Vagina (tissue), 2 donors: Measurements from ENCODE around the gene NT5C3A. TPM values are rescaled to one million over a fixed set of nuclear protein-coding genes. Genes with fewer than 3 reads are reported as not detected.
"Not testable (repeated sequence)": the region's sequence is repeated elsewhere in the genome, so short reads cannot be mapped to it uniquely, and the experiment has no call there.

Experiments used
- DNase-seq, 2 donors: peaks; one replicate each; pipeline ENCODE4 v3.0.0-alpha.2; 2017; ENCODE audit errors: extremely low spot score in 2 of 2
- H3K27ac ChIP-seq: fragments of 200-600 bp; sonication (generic); one replicate; pipeline ENCODE4 v1.5.1; 2019
- H3K27me3 ChIP-seq: fragments of 200-600 bp; sonication (generic); one replicate; pipeline ENCODE4 v1.5.1; 2019
- H3K36me3 ChIP-seq, 2 donors: fragments of 200-600 bp; sonication (generic); one replicate each; pipeline ENCODE4 v1.5.1; 2017 to 2019
- H3K4me1 ChIP-seq: fragments of 200-600 bp; sonication (generic); one replicate; pipeline ENCODE4 v1.5.1; 2019
- H3K4me3 ChIP-seq, 2 donors: fragments of 200-600 bp; sonication (generic); 1 replicate in 1 of 2; 2 replicates in 1 of 2; pipeline ENCODE4 v1.5.1; 2016 to 2019
- H3K9me3 ChIP-seq: fragments of 200-600 bp; sonication (generic); one replicate; pipeline ENCODE4 v1.5.1; 2019
- intact Hi-C: fragments of 100-400 bp; cut with DNase I; formaldehyde crosslinking; loops from one replicate; pipeline ENCODE4 v1.15.1; 2023
- total RNA-seq: library from RNA; depleted of rRNA; stranded (reverse); fragments of >200 nt; gene quantifications from one replicate; pipeline ENCODE4 v1.2.3, GENCODE V29; 2016

NT5C3A gene
- total RNA-seq, 1 donor from 2014 or later = 17.2 TPM

DNA sequence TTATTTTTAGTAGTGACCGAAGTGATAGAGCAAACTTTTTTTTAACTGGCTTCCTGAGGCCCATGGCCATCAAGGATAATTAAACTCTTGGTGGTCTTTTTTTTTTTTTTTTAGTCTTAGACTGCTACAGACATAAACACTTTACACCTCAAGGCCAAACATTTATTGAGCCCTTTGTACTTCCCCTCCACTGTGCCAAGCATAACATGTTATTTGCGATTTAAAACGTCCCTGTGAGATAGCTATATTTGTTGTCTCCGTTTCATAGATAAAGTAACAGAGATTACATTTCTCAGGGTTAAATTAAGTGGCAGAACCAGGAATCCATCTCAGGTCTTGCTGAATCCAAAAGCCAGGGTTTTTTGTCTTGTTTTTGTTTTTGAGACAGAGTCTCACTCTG is 63.2 kb downstream of the NT5C3A start:
- Histone ChIP-seq H3K27ac (peak overlapping the region; percentile 69), H3K4me1 (peaks cover 13% of the 10 kb centered on the region)
- H3K4me3 ChIP-seq, DNase-seq, H3K36me3 ChIP-seq, H3K9me3 ChIP-seq, intact Hi-C loops, H3K27me3 ChIP-seq: not testable (repeated sequence)

- Histone ChIP-seq H3K4me1 (peaks cover 13% of the 10 kb centered on the region), H3K4me3 (peak overlapping the region; percentile 13 to 18), H3K27ac (peak overlapping the region; percentile 69)
- H3K9me3 ChIP-seq, DNase-seq, H3K27me3 ChIP-seq, H3K36me3 ChIP-seq, intact Hi-C loops: not testable (repeated sequence)
Observed at GRCh38 chr7:32998361-32999171, 64.0 kb downstream of the NT5C3A start.

DNA sequence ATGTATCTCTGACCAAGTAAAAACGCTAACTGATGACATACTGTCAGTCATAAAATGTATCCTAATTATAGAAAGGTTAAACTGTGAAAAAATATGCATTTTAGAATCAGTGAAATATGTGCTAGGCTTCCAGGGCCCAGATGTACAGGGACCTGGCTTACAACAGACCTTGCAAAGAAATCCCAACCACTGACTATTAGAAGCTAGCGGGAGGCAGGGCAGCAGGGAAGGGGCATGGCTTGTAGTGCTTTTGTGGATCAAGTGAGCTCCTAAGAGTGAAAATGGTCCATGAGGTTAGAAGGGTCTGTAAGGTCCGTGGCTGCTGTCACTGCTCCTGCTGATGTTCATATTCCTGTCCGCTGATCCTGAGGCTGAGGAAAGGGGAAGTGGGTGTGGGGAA is 64.6 kb downstream of the NT5C3A start:
- peak overlapping the region; percentile 69 for H3K27ac ChIP-seq
- H3K27me3 ChIP-seq, H3K9me3 ChIP-seq, DNase-seq, intact Hi-C loops, H3K36me3 ChIP-seq: not testable (repeated sequence)
- peak overlapping the region in 1 of 2 donors; percentile 13 for H3K4me3 ChIP-seq
- H3K4me1 ChIP-seq = peaks cover 13% of the 10 kb centered on the region

- H3K9me3 ChIP-seq, H3K4me1 ChIP-seq, H3K36me3 ChIP-seq, intact Hi-C loops, H3K27me3 ChIP-seq, DNase-seq, H3K27ac ChIP-seq, H3K4me3 ChIP-seq: not testable (repeated sequence)
Observed at GRCh38 chr7:32992750-32993149, 69.8 kb downstream of the NT5C3A start.

DNA sequence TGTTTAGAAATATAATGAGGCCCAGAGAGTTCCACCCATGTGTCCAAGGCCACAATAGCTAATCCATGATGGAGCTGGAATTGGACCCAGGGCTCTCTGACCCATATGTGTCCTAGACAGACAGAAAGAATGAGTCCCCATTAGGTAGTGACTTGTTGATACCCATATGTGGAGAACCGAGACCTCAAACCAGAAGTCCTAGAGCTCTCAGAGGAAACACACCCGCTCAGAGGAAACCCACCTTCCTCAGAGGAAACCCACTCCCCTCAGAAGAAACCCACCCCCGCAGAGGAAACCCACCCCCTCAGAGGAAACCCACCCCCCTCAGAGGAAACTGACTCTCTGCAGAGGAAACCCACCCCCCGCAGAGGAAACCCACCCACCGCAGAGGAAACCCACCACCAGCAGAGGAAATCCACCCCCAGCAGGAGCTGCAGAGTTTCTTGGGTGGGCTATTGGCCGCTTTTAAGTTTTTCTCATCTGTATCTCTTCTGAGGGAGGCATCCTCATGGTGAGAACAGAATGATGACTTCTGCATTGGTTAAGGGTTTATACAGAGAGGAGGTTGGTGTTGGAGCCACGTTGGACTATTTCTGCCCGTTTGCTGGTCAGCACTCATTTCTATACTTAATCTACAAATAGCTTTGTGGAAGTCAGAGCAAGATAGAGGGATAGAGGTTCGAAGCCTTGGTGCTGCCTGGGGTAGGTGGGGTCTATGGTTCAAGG is 70.4 kb downstream of the NT5C3A start:
- intact Hi-C loops, H3K9me3 ChIP-seq, H3K4me3 ChIP-seq, H3K27ac ChIP-seq, H3K27me3 ChIP-seq, H3K36me3 ChIP-seq, DNase-seq, H3K4me1 ChIP-seq: not testable (repeated sequence)

GRCh38 chr7:32991068-32991585 is 71.4 kb downstream of the NT5C3A start:
- intact Hi-C loops = not testable (repeated sequence)

GRCh38 chr7:32988148-32988547 is 74.4 kb downstream of the NT5C3A start:
- H3K4me1 ChIP-seq = peaks cover 19% of the 10 kb centered on the region
- intact Hi-C loops, H3K27me3 ChIP-seq, H3K9me3 ChIP-seq, H3K36me3 ChIP-seq, H3K4me3 ChIP-seq, DNase-seq, H3K27ac ChIP-seq: not testable (repeated sequence)

More at GRCh38 chr7:32991068-32991585, 71.4 kb downstream of the NT5C3A start:
- H3K36me3 ChIP-seq, H3K4me1 ChIP-seq, H3K9me3 ChIP-seq, DNase-seq, H3K27me3 ChIP-seq, H3K4me3 ChIP-seq: not testable (repeated sequence)
- peak overlapping the region; percentile 43 for H3K27ac ChIP-seq

DNA sequence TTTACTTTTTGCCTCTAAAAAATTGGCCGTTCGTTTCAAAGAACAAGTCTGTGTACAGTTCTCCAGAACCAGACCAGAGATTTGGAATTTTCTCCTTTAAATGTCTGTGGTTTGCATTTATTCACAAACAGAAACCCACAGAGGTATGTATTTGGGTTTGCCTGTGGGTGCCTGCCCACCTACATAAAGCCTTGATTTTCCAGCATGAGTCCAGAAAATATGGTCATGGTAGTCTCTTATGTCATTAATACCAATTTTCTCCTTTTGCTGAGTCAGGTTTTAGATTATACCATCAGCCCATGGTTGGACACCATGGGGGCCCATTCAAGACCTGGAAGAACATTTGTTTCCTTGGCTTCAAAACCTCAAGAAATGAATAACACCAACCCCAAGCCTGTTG is 82.7 kb downstream of the NT5C3A start:
- intact Hi-C loops = not testable (repeated sequence)

GRCh38 chr7:32979246-32979645 is 83.3 kb downstream of the NT5C3A start:
- H3K4me1 ChIP-seq, H3K27ac ChIP-seq, H3K4me3 ChIP-seq, H3K36me3 ChIP-seq, H3K9me3 ChIP-seq, DNase-seq, H3K27me3 ChIP-seq, intact Hi-C loops: not testable (repeated sequence)

More for the DNA sequence above, 82.7 kb downstream of the NT5C3A start:
- H3K36me3 ChIP-seq, H3K27ac ChIP-seq, H3K4me3 ChIP-seq, H3K27me3 ChIP-seq, H3K9me3 ChIP-seq, H3K4me1 ChIP-seq, DNase-seq: not testable (repeated sequence)

- H3K4me3 ChIP-seq, H3K9me3 ChIP-seq, H3K36me3 ChIP-seq, intact Hi-C loops, H3K27me3 ChIP-seq, H3K4me1 ChIP-seq, H3K27ac ChIP-seq, DNase-seq: not testable (repeated sequence)
Observed at GRCh38 chr7:32977159-32977558, 85.4 kb downstream of the NT5C3A start.

DNA sequence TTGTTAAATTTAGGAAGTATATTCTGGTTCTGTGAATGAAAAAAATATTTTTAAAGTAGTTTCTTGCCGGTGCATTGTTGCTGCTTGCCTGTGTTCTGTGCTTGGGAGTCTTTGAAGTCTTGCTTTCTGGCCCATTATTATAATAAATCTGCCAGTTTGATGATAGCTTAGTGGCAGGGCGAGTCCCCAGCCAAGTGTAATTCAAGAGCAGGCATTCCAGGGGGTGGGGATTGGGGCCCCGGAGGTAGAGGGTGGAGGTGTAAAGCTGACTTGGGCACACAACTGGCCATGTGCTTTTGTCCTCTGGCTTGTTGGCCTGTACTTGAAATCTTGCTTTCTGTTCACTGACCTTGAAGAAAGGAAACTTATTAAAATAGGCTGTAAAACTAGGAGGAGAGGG is 90.6 kb downstream of the NT5C3A start:
- H3K9me3 ChIP-seq, DNase-seq, H3K36me3 ChIP-seq, H3K27ac ChIP-seq, H3K4me3 ChIP-seq, H3K27me3 ChIP-seq, intact Hi-C loops: not testable (repeated sequence)
- peaks cover 12% of the 10 kb centered on the region for H3K4me1 ChIP-seq

GRCh38 chr7:32967268-32967582 is 95.4 kb downstream of the NT5C3A start:
- intact Hi-C loops, H3K27me3 ChIP-seq, H3K36me3 ChIP-seq, DNase-seq, H3K9me3 ChIP-seq, H3K4me3 ChIP-seq, H3K27ac ChIP-seq: not testable (repeated sequence)
- peaks cover 32% of the 10 kb centered on the region for H3K4me1 ChIP-seq

- H3K9me3 ChIP-seq, H3K36me3 ChIP-seq, H3K27ac ChIP-seq, H3K27me3 ChIP-seq, intact Hi-C loops, H3K4me3 ChIP-seq, DNase-seq: not testable (repeated sequence)
- peaks cover 32% of the 10 kb centered on the region for H3K4me1 ChIP-seq
Observed at GRCh38 chr7:32966489-32967267, 95.9 kb downstream of the NT5C3A start.
